NCI-H187 (cell line): ENCODE results near the gene VSTM1.
A peak's percentile ranks its signal among the peaks of the same experiment; 100 is the strongest.
"Not testable (repeated sequence)": the region's sequence is repeated elsewhere in the genome, so short reads cannot be mapped to it uniquely, and the experiment has no call there.

ENCODE experiments used
- DNase-seq, 2 experiments: peaks; one replicate each; lab custom pipeline; 2025; lab: John Stamatoyannopoulos, UW

The VSTM1 gene

GRCh38 chr19:54063350-54064116, at the start of gene VSTM1:
Gene VSTM1 (minus strand): TSS chr19:54063897. CDS start chr19:54063777, 120 bp downstream.
- DNase-seq: no peak

GRCh38 chr19:54109651-54110050, 46.0 kb upstream of the VSTM1 start:
- DNase-seq: no peak

- no peak for DNase-seq
Observed at GRCh38 chr19:54108496-54108895, 44.8 kb upstream of the VSTM1 start.

- DNase-seq: no peak
Observed at GRCh38 chr19:54107876-54108490, 44.3 kb upstream of the VSTM1 start.

GRCh38 chr19:54106716-54107115, 43.0 kb upstream of the VSTM1 start:
- DNase-seq: no peak

GRCh38 chr19:54105796-54106195, 42.1 kb upstream of the VSTM1 start:
- DNase-seq: no peak

- DNase-seq: no peak
Observed at GRCh38 chr19:54104998-54105715, 41.5 kb upstream of the VSTM1 start.

GRCh38 chr19:54102421-54103169, 38.9 kb upstream of the VSTM1 start, which contains the start of gene NDUFA3:
Gene NDUFA3 (plus strand): TSS chr19:54102855. CDS start chr19:54102879, 24 bp downstream.
- peak; percentile 93 to 95 for DNase-seq

- no peak for DNase-seq
Observed at GRCh38 chr19:54100561-54100960, 36.9 kb upstream of the VSTM1 start, which contains the start of gene OSCAR. Gene OSCAR (minus strand): TSS chr19:54100803. CDS start chr19:54100792, 11 bp downstream.

GRCh38 chr19:54099903-54100255, 36.2 kb upstream of the VSTM1 start:
- DNase-seq: not testable (repeated sequence)

GRCh38 chr19:54099190-54099902, 35.6 kb upstream of the VSTM1 start:
- DNase-seq: no peak

GRCh38 chr19:54096617-54097106, 33.0 kb upstream of the VSTM1 start:
- no peak for DNase-seq

- not testable (repeated sequence) for DNase-seq
Observed at GRCh38 chr19:54095859-54096616, 32.3 kb upstream of the VSTM1 start.

- no peak for DNase-seq
Observed at GRCh38 chr19:54095136-54095858, 31.6 kb upstream of the VSTM1 start.

- no peak for DNase-seq
Observed at GRCh38 chr19:54094426-54095000, 30.8 kb upstream of the VSTM1 start.

GRCh38 chr19:54084410-54084809, 20.7 kb upstream of the VSTM1 start:
- no peak for DNase-seq

GRCh38 chr19:54081032-54081431, 17.3 kb upstream of the VSTM1 start, which contains the start of gene TARM1:
Gene TARM1 (minus strand): TSS chr19:54081365. CDS start chr19:54081340, 25 bp downstream.
- no peak for DNase-seq

- DNase-seq: no peak
Observed at GRCh38 chr19:54077334-54077733, 13.6 kb upstream of the VSTM1 start.

- no peak for DNase-seq
Observed at GRCh38 chr19:54074851-54075250, 11.2 kb upstream of the VSTM1 start.
